Right cardiac atrium (tissue), 5 donors: Measurements from ENCODE around the gene VPS13C. TPM values are rescaled to one million over a fixed set of nuclear protein-coding genes. Genes with fewer than 3 reads are reported as not detected.

Experiments
- ATAC-seq, 2 donors: fragments of 200-7000 bp; cut with Tn5 transposase; one replicate each; pipeline versions ENCODE4 v1.8.0 to v1.9.1; 2020; ENCODE audit warnings: moderate library complexity in 2 of 2, mild to moderate bottlenecking in 1 of 2
- DNase-seq, 3 donors: peaks; one replicate each; pipeline ENCODE4 v3.0.0-alpha.2; 2020
- H3K27ac ChIP-seq: one replicate; pipeline ENCODE4 v1.5.1; 2013; ENCODE audit warnings: mild to moderate bottlenecking, low read length, control low read depth, moderate library complexity
- H3K27me3 ChIP-seq: one replicate; pipeline ENCODE4 v1.6.1; 2013; ENCODE audit not compliant: control insufficient read depth, insufficient read depth
- H3K4me1 ChIP-seq: one replicate; pipeline ENCODE4 v1.6.1; 2013; ENCODE audit warnings: low read length; ENCODE audit not compliant: control insufficient read depth, insufficient read depth
- H3K4me3 ChIP-seq: one replicate; pipeline ENCODE4 v1.5.1; 2013; ENCODE audit warnings: low read length, control low read depth
- H3K9me3 ChIP-seq: one replicate; pipeline ENCODE4 v1.6.1; 2013; ENCODE audit warnings: low read length; ENCODE audit not compliant: control insufficient read depth
- WGBS: extraction: QIAGEN DNeasy Blood & Tissue Kit; methylation state at CpG from one replicate; pipeline ENCODE4 v1.1.7; 2013; 5-methylcytosine and 5-hydroxymethylcytosine counted together
- intact Hi-C, 4 donors: fragments of 100-400 bp; cut with DNase I; formaldehyde crosslinking; loops; one replicate each; pipeline versions ENCODE4 v1.11.0 to v1.14.0; 2022 to 2023
- polyA plus RNA-seq: library from polyadenylated mRNA; stranded (reverse); fragments of 200-250 nt; gene quantifications from one replicate; pipeline ENCODE4 v1.2.3, GENCODE V29; 2013
- total RNA-seq, 4 donors: library from RNA; stranded (reverse); fragmentation: NEBNext Ultra II Directional; extraction: Animal tissue kit (Norgen Biotek cat#: 25700); gene quantifications; one replicate each; pipeline ENCODE4 v1.2.1, GENCODE V29; 2021
- donor health status: healthy with polysubstance abuse.
- donor health status: DM: no; HTN: yes; CAD: no.
- donor health status: DM: no; HTN: no; CAD: no.
- donor health status: DM: no; HTN: yes; CAD: no; lungs with severe emphysema.
- donor health status: DM: yes; HTN: yes; CAD: no.

Gene VPS13C
- total and polyA plus RNA-seq, 5 donors: 14.5 to 41.3 (median 36.1) TPM

GRCh38 chr15:61853195-61853594 lies 207.1 kb downstream of the VPS13C start:
- 94% methylated on average over 1 of the region's 1 CpG for WGBS
- H3K9me3 ChIP-seq: no peaks in the 10 kb centered on the region
- H3K4me3 ChIP-seq: no peak overlapping the region
- H3K27me3 ChIP-seq: no peaks in the 10 kb centered on the region
- ATAC-seq (no peak), DNase-seq (no peak)
- no peak overlapping the region for H3K27ac ChIP-seq
- no peaks in the 10 kb centered on the region for H3K4me1 ChIP-seq
- intact Hi-C loops: no loop called here

- H3K9me3 ChIP-seq: no peaks in the 10 kb centered on the region
- no peaks in the 10 kb centered on the region for H3K4me1 ChIP-seq
- H3K27ac ChIP-seq: no peak overlapping the region
- no peak overlapping the region for H3K4me3 ChIP-seq
- no peaks in the 10 kb centered on the region for H3K27me3 ChIP-seq
- ATAC-seq (no peak), DNase-seq (no peak)
- intact Hi-C loops: no loop called here
- WGBS: 89% methylated on average over 4 of the region's 4 CpGs
These were observed 208.3 kb downstream of the VPS13C start for GRCh38 chr15:61851955-61852354.

- Histone ChIP-seq H3K4me1 (no peaks in the 10 kb centered on the region), H3K4me3 (no peak overlapping the region), H3K27me3 (no peaks in the 10 kb centered on the region), H3K27ac (no peak overlapping the region), H3K9me3 (no peaks in the 10 kb centered on the region)
- ATAC-seq (no peak), DNase-seq (no peak)
- WGBS: 97% methylated on average over 1 of the region's 1 CpG
- intact Hi-C loops: no loop called here
These were observed 210.8 kb downstream of the VPS13C start for GRCh38 chr15:61849447-61849846.

- H3K4me1 ChIP-seq: no peaks in the 10 kb centered on the region
- H3K27me3 ChIP-seq: no peaks in the 10 kb centered on the region
- 76% methylated on average over 9 of the region's 9 CpGs for WGBS
- no peak overlapping the region for H3K27ac ChIP-seq
- intact Hi-C loops: loop anchor here in 1 of 4 donors (5.0 kb wide), 1 partner anchor 289 kb away; no protein-coding TSS in a partner anchor
- DNase-seq (no peak), ATAC-seq (no peak)
- no peaks in the 10 kb centered on the region for H3K9me3 ChIP-seq
- H3K4me3 ChIP-seq: no peak overlapping the region
These were observed 218.8 kb downstream of the VPS13C start for GRCh38 chr15:61841466-61841865.

GRCh38 chr15:61840090-61840489 lies 220.2 kb downstream of the VPS13C start:
- H3K27me3 ChIP-seq: no peaks in the 10 kb centered on the region
- intact Hi-C loops: loop anchor here in 1 of 4 donors (5.0 kb wide), 1 partner anchor 288 kb away; no protein-coding TSS in a partner anchor
- no peaks in the 10 kb centered on the region for H3K9me3 ChIP-seq
- H3K27ac ChIP-seq: no peak overlapping the region
- H3K4me1 ChIP-seq: no peaks in the 10 kb centered on the region
- H3K4me3 ChIP-seq: no peak overlapping the region
- ATAC-seq: no peak
- WGBS: 73% methylated on average over 12 of the region's 12 CpGs
- DNase-seq: no peak

- no peak for ATAC-seq
- no peak for DNase-seq
- 89% methylated on average over 8 of the region's 8 CpGs for WGBS
- Histone ChIP-seq H3K4me1 (no peaks in the 10 kb centered on the region), H3K27me3 (no peaks in the 10 kb centered on the region), H3K27ac (no peak overlapping the region), H3K9me3 (no peaks in the 10 kb centered on the region), H3K4me3 (no peak overlapping the region)
- intact Hi-C loops: loop anchor here in 1 of 4 donors (10.0 kb wide), 1 partner anchor 1255 kb away; no protein-coding TSS in a partner anchor
These were observed 220.7 kb downstream of the VPS13C start for GRCh38 chr15:61839546-61839945.

- peak; percentile 65 to 75 for ATAC-seq
- intact Hi-C loops: loop anchor here in 2 of 4 donors (2.0 to 10.0 kb wide), 2 partner anchors 1249 to 1251 kb away; no protein-coding TSS in a partner anchor
- Histone ChIP-seq H3K27ac (no peak overlapping the region), H3K27me3 (no peaks in the 10 kb centered on the region), H3K4me1 (no peaks in the 10 kb centered on the region), H3K9me3 (no peaks in the 10 kb centered on the region), H3K4me3 (no peak overlapping the region)
- DNase-seq: peak; percentile 61 to 85 (median 75)
- WGBS: 7% methylated on average over 9 of the region's 9 CpGs
These were observed 224.6 kb downstream of the VPS13C start for GRCh38 chr15:61835496-61836106.

GRCh38 chr15:61835029-61835428 lies 225.2 kb downstream of the VPS13C start:
- no peak for DNase-seq
- Histone ChIP-seq H3K27me3 (no peaks in the 10 kb centered on the region), H3K27ac (no peak overlapping the region), H3K4me3 (no peak overlapping the region), H3K4me1 (no peaks in the 10 kb centered on the region), H3K9me3 (no peaks in the 10 kb centered on the region)
- intact Hi-C loops: loop anchor here in 2 of 4 donors (2.0 to 10.0 kb wide), 2 partner anchors 1248 to 1250 kb away; no protein-coding TSS in a partner anchor
- ATAC-seq: peak in 1 of 2 donors; percentile 20
- WGBS: 84% methylated on average over 9 of the region's 9 CpGs

- ATAC-seq: peak; percentile 76 to 77
- Histone ChIP-seq H3K27ac (no peak overlapping the region), H3K4me3 (no peak overlapping the region), H3K27me3 (no peaks in the 10 kb centered on the region), H3K9me3 (no peaks in the 10 kb centered on the region), H3K4me1 (no peaks in the 10 kb centered on the region)
- peak; percentile 77 to 93 (median 93) for DNase-seq
- 25% methylated on average over 16 of the region's 16 CpGs for WGBS
- intact Hi-C loops: loop anchor here in 2 of 4 donors (2.0 to 10.0 kb wide), 2 partner anchors 1247 to 1249 kb away; no protein-coding TSS in a partner anchor
These were observed 226.1 kb downstream of the VPS13C start for GRCh38 chr15:61834076-61834697.

- H3K4me3 ChIP-seq: no peak overlapping the region
- no peak for DNase-seq
- H3K27me3 ChIP-seq: no peaks in the 10 kb centered on the region
- no peaks in the 10 kb centered on the region for H3K9me3 ChIP-seq
- ATAC-seq: no peak
- intact Hi-C loops: loop anchor here in 1 of 4 donors (10.0 kb wide), 1 partner anchor 1247 kb away; no protein-coding TSS in a partner anchor
- H3K4me1 ChIP-seq: peaks cover 2% of the 10 kb centered on the region
- WGBS: 94% methylated on average over 6 of the region's 6 CpGs
- no peak overlapping the region for H3K27ac ChIP-seq
These were observed 228.0 kb downstream of the VPS13C start for GRCh38 chr15:61832223-61832622.

- Histone ChIP-seq H3K27me3 (no peaks in the 10 kb centered on the region), H3K9me3 (no peaks in the 10 kb centered on the region), H3K27ac (no peak overlapping the region), H3K4me1 (peaks cover 2% of the 10 kb centered on the region), H3K4me3 (no peak overlapping the region)
- ATAC-seq (no peak), DNase-seq (no peak)
- WGBS: 84% methylated on average over 10 of the region's 10 CpGs
- intact Hi-C loops: loop anchor here in 1 of 4 donors (10.0 kb wide), 1 partner anchor 1247 kb away; no protein-coding TSS in a partner anchor
These were observed 228.7 kb downstream of the VPS13C start for GRCh38 chr15:61831505-61831921.
